ENCODE results near the gene ASB17. TPM values are rescaled to one million over a fixed set of nuclear protein-coding genes. Genes with fewer than 3 reads are reported as not detected.
"Not testable (repeated sequence)": the region's sequence is repeated elsewhere in the genome, so short reads cannot be mapped to it uniquely, and the experiment has no call there.

The ASB17 gene, protein sequence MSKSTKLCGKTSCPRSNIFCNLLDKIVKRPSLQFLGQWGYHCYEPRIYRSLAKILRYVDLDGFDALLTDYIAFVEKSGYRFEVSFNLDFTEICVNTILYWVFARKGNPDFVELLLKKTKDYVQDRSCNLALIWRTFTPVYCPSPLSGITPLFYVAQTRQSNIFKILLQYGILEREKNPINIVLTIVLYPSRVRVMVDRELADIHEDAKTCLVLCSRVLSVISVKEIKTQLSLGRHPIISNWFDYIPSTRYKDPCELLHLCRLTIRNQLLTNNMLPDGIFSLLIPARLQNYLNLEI
- not detected for total RNA-seq
- not detected for polyA plus RNA-seq

- Histone ChIP-seq H3K36me3 (ENCODE audit: insufficient read depth) (no peaks in the 10 kb centered on the region), H3K4me1 (ENCODE audit: insufficient read depth) (no peaks in the 10 kb centered on the region)
These were observed at the start of gene ASB17 for GRCh38 chr1:75932304-75932703. TSS of gene ASB17 (minus strand) at chr1:75932404. CDS start at chr1:75932291, 113 bp downstream.

DNA sequence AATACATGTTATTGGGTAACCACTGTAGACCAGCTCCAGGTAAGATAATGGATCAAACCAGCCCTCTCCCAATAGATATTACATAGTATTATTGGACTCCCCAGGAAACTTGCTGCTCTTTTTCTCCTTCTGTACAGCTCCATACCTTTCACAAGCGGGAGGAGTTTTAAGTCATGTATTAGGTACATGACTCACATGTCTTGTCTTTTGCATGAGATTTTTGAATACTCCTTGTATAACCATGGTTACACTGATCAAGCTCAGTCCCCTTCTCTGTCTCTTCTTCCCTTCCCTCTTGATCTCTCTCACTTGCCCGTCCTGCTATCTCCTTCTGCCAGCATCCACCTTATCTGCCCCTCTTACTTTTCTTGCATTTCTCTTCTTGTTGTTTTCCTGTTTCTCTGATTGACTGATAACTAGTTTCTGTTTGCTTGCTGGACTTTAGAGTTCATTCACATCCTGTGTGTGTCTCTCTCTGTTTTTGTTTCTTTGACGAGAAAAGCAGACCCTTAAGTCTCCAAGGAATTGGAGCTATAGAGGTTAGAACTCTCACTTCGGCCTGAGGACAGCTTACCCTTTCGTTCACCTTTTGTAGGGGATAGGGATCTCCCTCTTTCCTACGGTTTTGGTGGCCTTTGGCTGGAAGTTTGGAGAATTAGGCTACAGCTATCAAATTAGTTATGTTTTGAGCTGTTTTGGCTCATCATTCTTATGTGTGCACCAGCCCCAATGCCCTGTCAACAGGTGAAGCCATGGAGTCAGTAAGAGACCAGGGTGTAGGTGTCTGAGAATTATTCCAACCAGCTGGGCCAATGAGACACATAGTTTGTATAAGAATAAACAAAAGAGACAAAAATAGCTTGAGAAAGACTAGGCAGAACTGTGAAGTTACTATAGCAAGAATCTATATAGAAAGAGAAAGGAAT lies 49.0 kb upstream of the ASB17 start:
- WGBS = 79% methylated on average over 6 of the region's 6 CpGs
- no peaks in the 10 kb centered on the region for H3K4me1 ChIP-seq (ENCODE audit: insufficient read depth)
- H3K27ac ChIP-seq (ENCODE audit: low read depth) = no peak overlapping the region
- H3K36me3 ChIP-seq (ENCODE audit: insufficient read depth) = no peaks in the 10 kb centered on the region
- DNase-seq (ENCODE audit: extremely low spot score) = no peak
- H3K4me3 ChIP-seq (ENCODE audit: low read depth, low read length) = no peak overlapping the region

More at GRCh38 chr1:75932304-75932703, at the start of gene ASB17:
- 93% methylated on average over 1 of the region's 1 CpG for WGBS
- no peak within 1 kb of the TSS for H3K27ac ChIP-seq (ENCODE audit: low read depth)
- DNase-seq (ENCODE audit: extremely low spot score) = no peak
- H3K4me3 ChIP-seq (ENCODE audit: low read depth, low read length) = no peak within 1 kb of the TSS

GRCh38 chr1:75970631-75971030 lies 38.4 kb upstream of the ASB17 start:
- no peaks in the 10 kb centered on the region for H3K36me3 ChIP-seq (ENCODE audit: insufficient read depth)
- H3K4me3 ChIP-seq (ENCODE audit: low read depth, low read length) = no peak overlapping the region
- H3K4me1 ChIP-seq (ENCODE audit: insufficient read depth) = no peaks in the 10 kb centered on the region
- no peak for DNase-seq (ENCODE audit: extremely low spot score)
- H3K27ac ChIP-seq (ENCODE audit: low read depth) = no peak overlapping the region

DNA sequence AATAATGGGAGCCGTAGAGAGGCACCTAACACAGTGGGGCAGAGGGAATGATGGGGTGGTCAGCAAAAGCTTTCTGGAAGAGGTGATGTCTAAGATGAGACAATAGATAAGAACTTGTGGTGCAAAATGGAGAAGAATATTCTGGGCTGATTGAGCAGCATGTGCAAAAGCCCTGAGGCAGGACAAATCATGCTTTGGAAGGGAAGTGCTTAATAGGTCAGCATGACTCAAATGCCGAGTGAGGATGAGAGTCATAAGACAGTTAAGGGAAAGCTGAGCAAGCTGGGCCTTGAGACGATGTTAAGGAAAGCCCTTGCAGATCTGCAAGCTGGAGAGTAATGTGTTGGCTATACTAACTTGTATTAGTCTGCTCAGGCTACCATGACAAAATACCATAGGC lies 37.3 kb upstream of the ASB17 start:
- Histone ChIP-seq H3K4me1 (ENCODE audit: insufficient read depth) (no peaks in the 10 kb centered on the region), H3K4me3 (ENCODE audit: low read depth, low read length) (no peak overlapping the region), H3K36me3 (ENCODE audit: insufficient read depth) (no peaks in the 10 kb centered on the region), H3K27ac (ENCODE audit: low read depth) (no peak overlapping the region)
- 87% methylated on average over 3 of the region's 3 CpGs for WGBS
- DNase-seq (ENCODE audit: extremely low spot score) = no peak

DNA sequence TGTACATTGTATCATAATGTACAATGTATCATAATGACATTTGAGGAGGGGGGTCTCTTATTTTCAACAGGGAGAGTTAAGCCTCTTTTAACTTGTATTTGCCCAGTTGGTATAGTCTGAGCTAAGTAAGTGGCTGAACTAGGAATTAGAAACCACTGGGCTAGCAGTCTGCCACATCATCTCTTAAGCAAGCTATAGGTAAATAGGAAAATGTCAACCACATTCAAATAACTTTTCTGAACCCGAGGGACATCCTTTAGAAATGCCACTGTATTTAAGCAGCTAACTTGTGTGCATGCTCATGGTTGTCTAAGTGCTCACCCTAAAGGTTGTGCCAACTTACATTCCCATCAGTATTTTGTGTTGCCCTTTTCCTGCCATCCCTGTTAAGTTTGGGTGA lies 35.5 kb upstream of the ASB17 start:
- Histone ChIP-seq H3K4me1 (ENCODE audit: insufficient read depth) (no peaks in the 10 kb centered on the region), H3K27ac (ENCODE audit: low read depth) (no peak overlapping the region), H3K36me3 (ENCODE audit: insufficient read depth) (no peaks in the 10 kb centered on the region), H3K4me3 (ENCODE audit: low read depth, low read length) (no peak overlapping the region)
- DNase-seq (ENCODE audit: extremely low spot score) = no peak
- 73% methylated on average over 1 of the region's 1 CpG for WGBS

- no peak overlapping the region for H3K4me3 ChIP-seq (ENCODE audit: low read depth, low read length)
- H3K4me1 ChIP-seq (ENCODE audit: insufficient read depth) = no peaks in the 10 kb centered on the region
- no peaks in the 10 kb centered on the region for H3K36me3 ChIP-seq (ENCODE audit: insufficient read depth)
- H3K27ac ChIP-seq (ENCODE audit: low read depth) = no peak overlapping the region
- no peak for DNase-seq (ENCODE audit: extremely low spot score)
These were observed 32.7 kb upstream of the ASB17 start for GRCh38 chr1:75964760-75965408.

DNA sequence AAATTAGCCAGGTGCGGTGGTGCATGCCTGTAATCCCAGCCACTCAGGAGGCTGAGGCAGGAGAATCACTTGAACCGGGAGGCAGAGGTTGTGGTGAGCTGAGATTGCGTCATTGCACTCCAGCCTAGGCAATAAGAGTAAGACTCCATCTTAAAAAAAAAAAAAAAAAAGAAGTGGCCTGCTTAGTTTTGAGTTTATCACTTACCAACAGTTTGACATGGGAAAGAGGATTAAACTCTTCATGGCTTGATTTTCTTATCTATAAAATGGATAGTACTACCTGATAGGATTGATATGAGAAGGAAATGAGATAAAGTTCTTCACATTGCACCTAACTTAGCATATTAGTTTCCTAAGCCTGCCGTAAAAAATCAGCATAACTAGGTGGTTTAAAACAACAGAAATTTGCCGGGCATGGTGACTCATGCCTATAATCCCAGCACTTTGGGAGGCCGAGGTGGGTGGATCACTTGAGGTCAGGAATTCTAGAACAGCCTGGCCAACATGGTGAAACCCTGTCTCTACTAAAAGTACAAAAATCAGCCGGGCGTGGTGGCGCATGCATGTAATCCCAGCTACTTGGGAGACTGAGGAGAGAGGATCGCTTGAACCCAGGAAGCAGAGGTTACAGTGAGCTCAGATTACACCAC lies 32.0 kb upstream of the ASB17 start:
- not testable (repeated sequence) for H3K36me3 ChIP-seq (ENCODE audit: insufficient read depth); H3K27ac ChIP-seq (ENCODE audit: low read depth); H3K4me3 ChIP-seq (ENCODE audit: low read depth, low read length); H3K4me1 ChIP-seq (ENCODE audit: insufficient read depth); DNase-seq (ENCODE audit: extremely low spot score)
- WGBS = 67% methylated on average over 10 of the region's 10 CpGs

GRCh38 chr1:75954586-75954985 lies 22.4 kb upstream of the ASB17 start:
- Histone ChIP-seq H3K4me1 (ENCODE audit: insufficient read depth) (no peaks in the 10 kb centered on the region), H3K27ac (ENCODE audit: low read depth) (no peak overlapping the region), H3K4me3 (ENCODE audit: low read depth, low read length) (no peak overlapping the region), H3K36me3 (ENCODE audit: insufficient read depth) (no peaks in the 10 kb centered on the region)
- no peak for DNase-seq (ENCODE audit: extremely low spot score)

GRCh38 chr1:75953461-75953860 lies 21.3 kb upstream of the ASB17 start:
- WGBS = 66% methylated on average over 4 of the region's 4 CpGs

DNA sequence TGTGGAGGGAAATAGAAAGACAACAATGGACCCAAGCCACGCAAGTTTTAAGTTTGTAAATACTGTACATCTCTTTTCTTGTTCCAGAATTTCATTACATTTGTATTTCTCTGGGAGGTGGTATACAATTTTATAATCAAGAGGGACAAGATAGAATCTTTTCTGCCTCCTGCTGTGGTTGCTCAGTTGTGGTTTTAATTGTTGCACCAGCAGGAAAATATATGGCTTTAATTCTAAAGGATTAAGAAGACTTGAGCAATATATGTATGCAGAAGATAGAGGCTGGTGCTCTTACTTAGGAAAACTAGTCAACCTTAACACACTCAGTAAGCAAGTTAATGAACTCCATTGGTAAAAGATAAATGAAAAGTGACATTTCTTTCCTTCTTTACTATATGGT lies 19.8 kb upstream of the ASB17 start:
- Histone ChIP-seq H3K27ac (ENCODE audit: low read depth) (no peak overlapping the region), H3K4me3 (ENCODE audit: low read depth, low read length) (no peak overlapping the region), H3K36me3 (ENCODE audit: insufficient read depth) (no peaks in the 10 kb centered on the region), H3K4me1 (ENCODE audit: insufficient read depth) (no peaks in the 10 kb centered on the region)
- 85% methylated on average over 1 of the region's 1 CpG for WGBS
- DNase-seq (ENCODE audit: extremely low spot score) = no peak

More at GRCh38 chr1:75953461-75953860, 21.3 kb upstream of the ASB17 start:
- Histone ChIP-seq H3K36me3 (ENCODE audit: insufficient read depth) (no peaks in the 10 kb centered on the region), H3K4me1 (ENCODE audit: insufficient read depth) (no peaks in the 10 kb centered on the region), H3K4me3 (ENCODE audit: low read depth, low read length) (no peak overlapping the region), H3K27ac (ENCODE audit: low read depth) (no peak overlapping the region)
- DNase-seq (ENCODE audit: extremely low spot score) = no peak

DNA sequence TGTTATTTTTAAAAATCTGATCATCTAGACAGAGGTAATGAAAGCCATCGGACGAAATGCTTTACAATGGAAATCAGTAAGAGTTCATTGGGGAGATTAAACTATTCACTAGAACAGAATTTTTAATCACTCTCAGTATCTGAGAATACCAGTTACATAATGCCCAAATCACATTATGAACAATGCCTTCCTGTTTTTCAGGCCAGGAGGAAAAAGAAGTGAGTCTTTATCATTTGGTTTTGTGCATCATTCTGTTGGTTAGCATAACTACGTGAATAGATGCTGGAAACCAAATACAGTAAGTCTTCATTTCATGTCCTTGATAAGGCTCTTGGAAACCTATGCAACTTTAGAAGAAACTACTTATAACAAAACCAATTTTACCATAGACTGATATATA lies 18.0 kb upstream of the ASB17 start:
- Histone ChIP-seq H3K4me1 (ENCODE audit: insufficient read depth) (no peaks in the 10 kb centered on the region), H3K4me3 (ENCODE audit: low read depth, low read length) (no peak overlapping the region), H3K36me3 (ENCODE audit: insufficient read depth) (no peaks in the 10 kb centered on the region), H3K27ac (ENCODE audit: low read depth) (no peak overlapping the region)
- DNase-seq (ENCODE audit: extremely low spot score) = no peak
- 88% methylated on average over 3 of the region's 3 CpGs for WGBS

GRCh38 chr1:75943037-75943436 lies 10.8 kb upstream of the ASB17 start:
- H3K4me1 ChIP-seq (ENCODE audit: insufficient read depth); H3K27ac ChIP-seq (ENCODE audit: low read depth); H3K4me3 ChIP-seq (ENCODE audit: low read depth, low read length); H3K36me3 ChIP-seq (ENCODE audit: insufficient read depth); DNase-seq (ENCODE audit: extremely low spot score): not testable (repeated sequence)
- 67% methylated on average over 4 of the region's 4 CpGs for WGBS

- Histone ChIP-seq H3K36me3 (ENCODE audit: insufficient read depth) (no peaks in the 10 kb centered on the region), H3K4me1 (ENCODE audit: insufficient read depth) (no peaks in the 10 kb centered on the region), H3K4me3 (ENCODE audit: low read depth, low read length) (no peak overlapping the region), H3K27ac (ENCODE audit: low read depth) (no peak overlapping the region)
- DNase-seq (ENCODE audit: extremely low spot score) = no peak
- WGBS = 25% methylated on average over 1 of the region's 1 CpG
These were observed 4.8 kb upstream of the ASB17 start for GRCh38 chr1:75937034-75937433.

All from urinary bladder (tissue), 4 donors.